Measurements from ENCODE around the gene SORBS2.

GRCh38 chr4:185841451-185841850 is 29.5 kb upstream of the SORBS2 start:
- no peak for TF ChIP-seq CTCF (IDR thresholded peaks at IDR 0.05)
- TF ChIP-seq POLR2AphosphoS5 (IDR thresholded peaks at IDR 0.05): no peak
- no peak for TF ChIP-seq POLR2A (IDR thresholded peaks at IDR 0.05)
